Measurements from ENCODE around the gene TBC1D23. TPM values are rescaled to one million over a fixed set of nuclear protein-coding genes. Genes with fewer than 3 reads are reported as not detected.
A peak's percentile ranks its signal among the peaks of the same experiment; 100 is the strongest.

Gene TBC1D23
- total RNA-seq = 10 to 100 TPM; 25.7 to 36.6 (median 34.6) TPM

DNA sequence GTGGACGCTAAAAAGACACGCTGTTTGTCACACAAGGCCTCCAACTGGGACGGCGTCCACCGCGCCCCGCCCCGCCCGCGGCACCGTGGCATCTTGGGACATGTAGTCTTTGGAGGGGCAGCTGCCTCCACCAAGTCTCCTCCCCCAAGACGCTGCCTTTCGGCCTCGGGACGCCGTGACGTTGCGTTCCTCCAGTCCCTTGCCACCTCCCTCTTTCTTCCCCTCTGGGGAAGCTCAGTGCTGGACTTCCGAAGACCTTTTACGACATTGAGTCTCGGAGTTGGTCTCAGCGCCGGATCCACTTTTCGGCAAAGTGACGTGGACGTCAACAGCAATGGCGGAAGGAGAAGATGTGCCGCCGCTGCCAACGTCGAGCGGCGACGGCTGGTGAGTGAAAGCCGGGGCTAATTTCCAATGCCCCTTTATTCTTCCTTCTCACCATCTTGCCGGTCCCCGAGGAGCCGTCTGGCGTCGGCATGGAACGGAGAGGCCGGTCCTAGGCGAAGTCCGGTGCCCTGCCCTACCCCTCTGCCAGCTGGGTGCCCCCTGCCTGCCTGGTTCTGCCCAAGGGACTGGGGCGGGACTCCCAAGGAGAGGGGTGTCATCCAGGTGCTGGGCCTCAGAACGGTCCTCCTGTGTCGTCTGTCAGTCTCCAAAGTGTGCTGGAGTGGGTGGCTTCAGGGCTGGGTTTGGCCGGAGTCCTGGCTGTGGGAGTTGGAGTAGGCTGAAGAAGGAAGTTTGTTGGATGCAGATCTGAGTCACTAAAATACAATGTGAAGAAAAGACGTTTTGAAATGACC, at the start of gene TBC1D23:
Gene TBC1D23, plus strand, starts transcription at position 308 of the 800 bp plus-strand sequence. Its CDS starts 27 bp downstream, at position 335.
- peak; percentile 99 for DNase-seq (ENCODE audit: low spot score in 2 of 2)

DNA sequence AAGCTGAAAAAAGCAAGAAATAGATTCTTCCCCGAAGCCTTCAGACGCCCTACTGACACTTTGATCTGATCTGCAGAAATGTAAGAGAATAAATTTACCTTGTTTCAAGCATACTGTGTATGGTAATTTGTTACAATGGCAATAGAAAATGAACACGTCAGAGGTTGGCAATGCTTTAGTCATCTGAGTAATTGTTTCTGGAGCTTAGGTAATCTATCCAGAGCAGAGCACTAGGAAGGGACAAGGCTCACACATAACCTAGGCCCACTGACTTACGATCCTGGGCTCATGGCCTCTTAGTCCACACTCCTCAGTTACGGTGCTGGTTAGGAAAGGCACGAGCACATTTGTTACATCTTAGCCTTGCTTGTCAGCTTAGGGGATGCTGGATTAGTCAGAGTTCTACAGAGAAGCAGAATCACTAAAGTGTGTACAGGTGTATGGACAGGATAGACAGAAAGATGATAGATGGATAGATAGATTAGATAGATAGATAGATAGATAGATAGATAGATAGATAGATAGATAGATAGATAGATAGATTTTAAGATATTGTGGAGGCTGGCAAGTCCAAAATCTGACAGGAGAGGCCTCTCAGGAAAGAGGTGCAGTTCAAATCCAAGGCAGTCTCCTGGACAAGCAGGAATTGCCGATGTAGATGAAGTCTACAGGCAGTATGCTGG, 46.8 kb upstream of the TBC1D23 start:
- TF ChIP-seq POLR2A (IDR thresholded peaks at IDR 0.05) (no peak), POLR2AphosphoS5 (IDR thresholded peaks at IDR 0.05) (no peak), EP300 (IDR thresholded peaks at IDR 0.05) (no peak)
- TF ChIP-seq, protein P1, sequence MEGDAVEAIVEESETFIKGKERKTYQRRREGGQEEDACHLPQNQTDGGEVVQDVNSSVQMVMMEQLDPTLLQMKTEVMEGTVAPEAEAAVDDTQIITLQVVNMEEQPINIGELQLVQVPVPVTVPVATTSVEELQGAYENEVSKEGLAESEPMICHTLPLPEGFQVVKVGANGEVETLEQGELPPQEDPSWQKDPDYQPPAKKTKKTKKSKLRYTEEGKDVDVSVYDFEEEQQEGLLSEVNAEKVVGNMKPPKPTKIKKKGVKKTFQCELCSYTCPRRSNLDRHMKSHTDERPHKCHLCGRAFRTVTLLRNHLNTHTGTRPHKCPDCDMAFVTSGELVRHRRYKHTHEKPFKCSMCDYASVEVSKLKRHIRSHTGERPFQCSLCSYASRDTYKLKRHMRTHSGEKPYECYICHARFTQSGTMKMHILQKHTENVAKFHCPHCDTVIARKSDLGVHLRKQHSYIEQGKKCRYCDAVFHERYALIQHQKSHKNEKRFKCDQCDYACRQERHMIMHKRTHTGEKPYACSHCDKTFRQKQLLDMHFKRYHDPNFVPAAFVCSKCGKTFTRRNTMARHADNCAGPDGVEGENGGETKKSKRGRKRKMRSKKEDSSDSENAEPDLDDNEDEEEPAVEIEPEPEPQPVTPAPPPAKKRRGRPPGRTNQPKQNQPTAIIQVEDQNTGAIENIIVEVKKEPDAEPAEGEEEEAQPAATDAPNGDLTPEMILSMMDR (IDR thresholded peaks at IDR 0.05) = no peak
- Histone ChIP-seq H3K9me3 (no peaks in the 10 kb centered on the region), H3K27me3 (no peaks in the 10 kb centered on the region), H3K36me3 (no peaks in the 10 kb centered on the region), H3K27ac (no peak overlapping the region), H3K4me3 (no peak overlapping the region), H3K4me1 (peaks cover 18% of the 10 kb centered on the region)
- DNase-seq (ENCODE audit: low spot score in 2 of 2) = no peak
- WGBS = 82% methylated on average over 7 of the region's 7 CpGs

More for the DNA sequence above, at the start of gene TBC1D23:
- Histone ChIP-seq H3K27me3 (no peaks in the 10 kb centered on the region), H3K9me3 (no peaks in the 10 kb centered on the region), H3K36me3 (no peaks in the 10 kb centered on the region), H3K27ac (peak within 1 kb of the TSS; percentile 99), H3K4me3 (peak within 1 kb of the TSS; percentile 93), H3K4me1 (peaks cover 57% of the 10 kb centered on the region)
- under 1% methylated on average over 35 of the region's 49 CpGs for WGBS
- TF ChIP-seq, protein P1 (IDR thresholded peaks at IDR 0.05) = no peak
- TF ChIP-seq EP300 (IDR thresholded peaks at IDR 0.05) = no peak
- TF ChIP-seq POLR2AphosphoS5 (IDR thresholded peaks at IDR 0.05) = peak; percentile 42 to 83 (median 69)
- TF ChIP-seq POLR2A (IDR thresholded peaks at IDR 0.05) = peak; percentile 83 to 93

DNA sequence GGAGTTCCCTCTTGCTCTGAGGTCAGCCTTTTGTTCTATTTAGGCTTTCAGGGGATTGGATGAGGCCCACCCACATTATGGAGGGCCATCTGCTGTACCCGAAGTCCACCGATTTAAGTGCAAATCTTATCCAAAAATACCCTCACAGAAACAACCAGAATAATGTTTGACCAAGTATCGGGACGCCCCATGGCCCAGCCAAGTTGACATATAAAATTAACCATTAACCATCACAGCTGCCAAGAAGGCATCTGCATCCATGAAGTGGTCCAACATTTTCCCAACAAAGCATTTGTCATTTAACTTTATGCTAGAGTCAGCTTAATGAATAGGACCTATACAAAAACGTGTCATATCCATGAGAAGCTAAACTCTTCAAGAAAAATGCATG, 46.2 kb upstream of the TBC1D23 start:
- WGBS = 94% methylated on average over 5 of the region's 5 CpGs
- Histone ChIP-seq H3K4me3 (no peak overlapping the region), H3K27me3 (no peaks in the 10 kb centered on the region), H3K4me1 (peaks cover 18% of the 10 kb centered on the region), H3K36me3 (no peaks in the 10 kb centered on the region), H3K27ac (no peak overlapping the region), H3K9me3 (no peaks in the 10 kb centered on the region)
- DNase-seq (ENCODE audit: low spot score in 2 of 2) = no peak
- TF ChIP-seq EP300 (IDR thresholded peaks at IDR 0.05) (no peak), POLR2A (IDR thresholded peaks at IDR 0.05) (no peak), POLR2AphosphoS5 (IDR thresholded peaks at IDR 0.05) (no peak)
- TF ChIP-seq, protein P1 (IDR thresholded peaks at IDR 0.05) = no peak

DNA sequence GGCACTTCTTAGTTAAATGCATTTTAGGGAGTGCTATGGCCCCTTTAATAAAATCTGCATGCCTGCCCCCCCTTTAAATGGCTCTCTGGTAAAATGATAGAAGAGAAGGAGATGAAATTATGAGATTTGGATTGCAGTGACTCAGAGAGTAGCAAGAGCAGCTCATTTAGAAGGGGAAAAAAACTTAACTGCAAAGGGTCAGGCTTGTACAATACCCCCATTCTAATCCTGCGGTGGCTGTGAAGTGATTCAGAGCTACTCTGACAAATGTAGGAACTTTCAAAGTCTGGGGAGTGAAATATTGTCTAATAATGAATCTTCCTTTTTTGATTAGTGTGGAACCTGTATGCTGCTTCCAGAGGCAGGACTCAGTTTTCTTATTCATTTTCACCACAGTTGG, 44.1 kb upstream of the TBC1D23 start:
- 60% methylated on average over 1 of the region's 1 CpG for WGBS

More for the DNA sequence above, 44.1 kb upstream of the TBC1D23 start:
- no peaks in the 10 kb centered on the region for H3K27me3 ChIP-seq
- H3K4me3 ChIP-seq = no peak overlapping the region
- H3K9me3 ChIP-seq = no peaks in the 10 kb centered on the region
- H3K36me3 ChIP-seq = no peaks in the 10 kb centered on the region
- TF ChIP-seq EP300 (IDR thresholded peaks at IDR 0.05) (no peak), POLR2AphosphoS5 (IDR thresholded peaks at IDR 0.05) (no peak), POLR2A (IDR thresholded peaks at IDR 0.05) (no peak)
- TF ChIP-seq, protein P1 (IDR thresholded peaks at IDR 0.05) = no peak
- no peaks in the 10 kb centered on the region for H3K4me1 ChIP-seq
- no peak overlapping the region for H3K27ac ChIP-seq
- no peak for DNase-seq (ENCODE audit: low spot score in 2 of 2)
